ENCODE results near the gene PPP1R14C. TPM values are rescaled to one million over a fixed set of nuclear protein-coding genes. Genes with fewer than 3 reads are reported as not detected.

Gene PPP1R14C
- polyA plus RNA-seq, 1 donor: 37.9 TPM

Other genes starting within 250 kb of the PPP1R14C start
- 0.45 TPM for gene RAET1E, start 244.9 kb upstream of the PPP1R14C start, polyA plus RNA-seq (ENCODE audit: insufficient read length)
- gene RAET1G, start 219.9 kb upstream of the PPP1R14C start, polyA plus RNA-seq (ENCODE audit: insufficient read length): 0.54 TPM
- gene ULBP2, start 201.0 kb upstream of the PPP1R14C start, polyA plus RNA-seq (ENCODE audit: insufficient read length): not detected
- gene ULBP1, start 179.1 kb upstream of the PPP1R14C start, polyA plus RNA-seq (ENCODE audit: insufficient read length): 0.30 TPM
- not detected for gene RAET1L, start 117.5 kb upstream of the PPP1R14C start, polyA plus RNA-seq (ENCODE audit: insufficient read length)
- gene ULBP3, start 73.9 kb upstream of the PPP1R14C start, polyA plus RNA-seq (ENCODE audit: insufficient read length): 1.6 TPM
- 0.08 TPM for gene IYD, start 226.0 kb downstream of the PPP1R14C start, polyA plus RNA-seq (ENCODE audit: insufficient read length)